GM23248 (cell line): ENCODE data around the gene CFAP61. TPM values are rescaled to one million over a fixed set of nuclear protein-coding genes. Genes with fewer than 3 reads are reported as not detected.

Experiments used
- DNase-seq: peaks from one replicate; pipeline ENCODE4 v3.0.0-alpha.2; 2015
- H2AFZ ChIP-seq: fragments of 200-600 bp; sonication (generic); 2 replicates; pipeline ENCODE4 v1.6.1; 2016; ENCODE audit warnings: antibody characterized with exemption
- H3F3A ChIP-seq: fragments of 200-600 bp; sonication (generic); 2 replicates; pipeline ENCODE4 v1.6.1; 2016; ENCODE audit warnings: mild to moderate bottlenecking, antibody characterized with exemption, mixed run types; ENCODE audit not compliant: insufficient read depth
- H3K27ac ChIP-seq: fragments of 200-600 bp; sonication (generic); 2 replicates; pipeline ENCODE4 v1.5.1; 2016; ENCODE audit warnings: mild to moderate bottlenecking
- H3K27me3 ChIP-seq: fragments of 200-600 bp; sonication (generic); replicated peaks from 2 replicates; pipeline ENCODE4 v1.6.1; 2016; ENCODE audit warnings: mild to moderate bottlenecking; ENCODE audit not compliant: insufficient read depth
- H3K36me3 ChIP-seq: fragments of 200-600 bp; sonication (generic); 2 replicates; pipeline ENCODE4 v1.6.1; 2016; ENCODE audit warnings: low read depth, mild to moderate bottlenecking
- H3K4me1 ChIP-seq: fragments of 200-600 bp; sonication (generic); 2 replicates; pipeline ENCODE4 v1.6.1; 2016; ENCODE audit warnings: mild to moderate bottlenecking; ENCODE audit not compliant: insufficient read depth
- H3K4me2 ChIP-seq: fragments of 200-600 bp; sonication (generic); one replicate; pipeline ENCODE4 v1.6.1; 2016; ENCODE audit warnings: mild to moderate bottlenecking; ENCODE audit not compliant: unreplicated experiment
- H3K4me3 ChIP-seq: fragments of 200-600 bp; sonication (generic); 2 replicates; pipeline ENCODE4 v1.5.1; 2016; ENCODE audit warnings: mild to moderate bottlenecking
- H3K79me2 ChIP-seq: fragments of 200-600 bp; sonication (generic); 2 replicates; pipeline ENCODE4 v1.6.1; 2016; ENCODE audit warnings: mild to moderate bottlenecking; ENCODE audit not compliant: insufficient read depth
- H3K9ac ChIP-seq: fragments of 200-600 bp; sonication (generic); 2 replicates; pipeline ENCODE4 v1.6.1; 2016; ENCODE audit warnings: mild to moderate bottlenecking
- H3K9me2 ChIP-seq: fragments of 200-600 bp; sonication (generic); 2 replicates; pipeline ENCODE4 v1.6.1; 2016; ENCODE audit warnings: mixed run types, mild to moderate bottlenecking, moderate library complexity; ENCODE audit not compliant: insufficient read depth
- H3K9me3 ChIP-seq: fragments of 200-600 bp; sonication (generic); one replicate; pipeline ENCODE4 v1.6.1; 2017; ENCODE audit warnings: low read depth
- H4K20me1 ChIP-seq: fragments of 200-600 bp; sonication (generic); 2 replicates; pipeline ENCODE4 v1.6.0; 2016; ENCODE audit not compliant: insufficient read depth
- EZH2 ChIP-seq: fragments of 200-600 bp; sonication (generic); IDR thresholded peaks from 2 replicates; pipeline ENCODE4 v1.6.1; 2018; ENCODE audit warnings: antibody characterized with exemption, mild to moderate bottlenecking; ENCODE audit not compliant: insufficient read depth, poor library complexity, severe bottlenecking
- EZH2phosphoT487 ChIP-seq: fragments of 200-600 bp; sonication (generic); IDR thresholded peaks from 2 replicates; pipeline ENCODE4 v1.6.1; 2018; ENCODE audit warnings: antibody characterized with exemption, moderate library complexity, mild to moderate bottlenecking, low read depth; ENCODE audit not compliant: insufficient read depth
- WGBS, 2 experiments: methylation state at CpG; one replicate each; pipeline ENCODE4 v1.1.6; 2015 to 2017; ENCODE audit warnings: low lambda C conversion rate in 2 of 2, low coverage in 1 of 2; ENCODE audit errors: missing lambda C conversion rate in 2 of 2; 5-methylcytosine and 5-hydroxymethylcytosine counted together
- in situ Hi-C: fragments of 300-500 bp; cut with MboI; formaldehyde crosslinking; loops from 2 replicates; pipeline ENCODE4 v1.15.0; 2020
- polyA plus RNA-seq: library from polyadenylated mRNA; unstranded; fragments of >200 nt; fragmentation: Nextera tagmentation; extraction: Ambion mirVana; gene quantifications from 2 replicates; pipeline ENCODE4 v1.2.1, GENCODE V29; 2016
- total RNA-seq: library from RNA; depleted of rRNA; stranded (reverse); fragments of >200 nt; shearing (Covaris generic); gene quantifications from 2 replicates; pipeline ENCODE4 v1.2.3, GENCODE V29; 2014

CFAP61 gene
- total and polyA plus RNA-seq, 2 experiments from 2014 or later: not detected

DNA sequence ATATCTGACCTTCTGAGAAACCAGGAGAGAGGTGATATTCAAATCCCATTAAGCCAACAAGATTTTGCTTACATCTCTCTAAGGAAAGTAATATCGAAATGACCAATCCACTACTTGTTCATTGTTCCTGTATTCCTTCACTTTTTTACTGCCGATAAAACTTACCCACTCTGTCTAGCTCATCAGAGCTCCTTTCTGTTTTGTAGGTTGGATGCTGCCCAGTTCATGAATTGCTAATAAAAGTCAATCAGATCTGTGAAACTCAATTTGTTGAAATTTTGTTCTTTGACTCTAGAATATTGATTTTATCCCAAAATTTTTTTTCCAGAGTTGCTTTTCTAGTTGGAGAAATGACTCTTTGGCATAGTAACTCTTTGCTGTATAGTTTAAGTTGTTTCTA, 166.7 kb downstream of the CFAP61 start:
- Histone ChIP-seq H3K79me2 (no peaks in the 10 kb centered on the region), H3K4me1 (no peaks in the 10 kb centered on the region), H3F3A (no peaks in the 10 kb centered on the region), H3K9me2 (no peaks in the 10 kb centered on the region), H3K36me3 (no peaks in the 10 kb centered on the region), H3K4me3 (no peak overlapping the region), H3K27ac (no peak overlapping the region), H3K4me2 (no peak overlapping the region), H4K20me1 (no peaks in the 10 kb centered on the region), H3K27me3 (peaks cover 13% of the 10 kb centered on the region; the same call in 1 of the 2 replicates), H3K9me3 (no peaks in the 10 kb centered on the region), H3K9ac (no peak overlapping the region), H2AFZ (no peak overlapping the region)
- no peak for DNase-seq
- WGBS, 2 experiments: 45 to 52% methylated on average over 2 of the region's 2 CpGs
- in situ Hi-C loops: no loop called here
- TF ChIP-seq EZH2 (no peak), EZH2phosphoT487 (no peak)

DNA sequence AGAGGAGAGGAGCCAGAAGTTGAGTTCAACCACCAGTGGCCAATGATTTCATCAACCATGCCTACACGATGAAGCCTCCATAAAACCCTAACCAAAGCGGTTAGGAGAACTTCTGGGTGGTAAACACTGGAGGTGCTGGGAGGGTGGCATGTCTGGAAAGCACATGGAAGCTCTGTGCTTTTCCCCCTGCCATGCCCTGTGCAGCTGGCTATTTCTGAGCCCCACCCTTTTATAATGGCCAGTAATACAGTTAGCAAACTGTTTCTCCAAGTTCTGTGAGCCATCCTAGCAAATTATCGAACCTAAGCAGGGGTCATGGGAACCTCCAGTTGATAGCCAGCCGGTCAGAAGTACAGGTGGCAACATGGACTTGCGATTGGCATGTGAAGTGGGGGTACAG, 167.8 kb downstream of the CFAP61 start:
- Histone ChIP-seq H3K4me1 (no peaks in the 10 kb centered on the region), H4K20me1 (no peaks in the 10 kb centered on the region), H3K9ac (no peak overlapping the region), H3F3A (no peaks in the 10 kb centered on the region), H3K36me3 (no peaks in the 10 kb centered on the region), H3K27ac (no peak overlapping the region), H2AFZ (no peak overlapping the region), H3K4me3 (no peak overlapping the region), H3K9me2 (no peaks in the 10 kb centered on the region), H3K9me3 (no peaks in the 10 kb centered on the region), H3K27me3 (peaks cover 16% of the 10 kb centered on the region; the same call in 1 of the 2 replicates), H3K79me2 (no peaks in the 10 kb centered on the region), H3K4me2 (no peak overlapping the region)
- WGBS, 2 experiments: 22 to 26% methylated on average over 5 of the region's 5 CpGs
- in situ Hi-C loops: no loop called here
- no peak for DNase-seq
- TF ChIP-seq EZH2phosphoT487: no peak

DNA sequence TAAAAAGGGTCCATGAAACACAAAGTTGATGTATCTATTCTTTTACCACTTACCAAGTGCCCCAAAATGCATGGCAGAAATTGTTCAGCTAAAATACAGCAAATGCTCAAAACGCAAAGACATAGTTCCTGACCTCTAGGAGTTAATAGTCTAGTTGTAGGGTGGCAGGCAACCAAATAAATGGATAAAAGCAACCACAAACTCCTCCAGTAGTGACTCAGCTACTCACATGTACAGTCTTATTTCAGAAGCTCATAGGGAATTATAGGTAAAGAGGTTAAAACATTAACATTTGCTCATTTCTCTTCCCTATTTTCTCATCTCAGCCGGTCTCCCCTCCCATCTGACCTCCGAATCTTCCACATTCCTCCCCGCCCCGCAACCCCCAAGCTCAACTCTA, 171.6 kb downstream of the CFAP61 start:
- Histone ChIP-seq H3K4me2 (no peak overlapping the region), H3K27me3 (peaks cover 16% of the 10 kb centered on the region; the same call in 1 of the 2 replicates), H3F3A (no peaks in the 10 kb centered on the region), H3K79me2 (no peaks in the 10 kb centered on the region), H2AFZ (no peak overlapping the region), H3K27ac (no peak overlapping the region), H4K20me1 (no peaks in the 10 kb centered on the region), H3K36me3 (no peaks in the 10 kb centered on the region), H3K9me2 (no peaks in the 10 kb centered on the region), H3K4me1 (no peaks in the 10 kb centered on the region), H3K4me3 (no peak overlapping the region), H3K9me3 (no peaks in the 10 kb centered on the region), H3K9ac (no peak overlapping the region)
- TF ChIP-seq EZH2 (no peak), EZH2phosphoT487 (no peak)
- in situ Hi-C loops: no loop called here
- DNase-seq: peak; percentile 16
- 28 to 30% methylated on average over 5 of the region's 5 CpGs for WGBS, 2 experiments

DNA sequence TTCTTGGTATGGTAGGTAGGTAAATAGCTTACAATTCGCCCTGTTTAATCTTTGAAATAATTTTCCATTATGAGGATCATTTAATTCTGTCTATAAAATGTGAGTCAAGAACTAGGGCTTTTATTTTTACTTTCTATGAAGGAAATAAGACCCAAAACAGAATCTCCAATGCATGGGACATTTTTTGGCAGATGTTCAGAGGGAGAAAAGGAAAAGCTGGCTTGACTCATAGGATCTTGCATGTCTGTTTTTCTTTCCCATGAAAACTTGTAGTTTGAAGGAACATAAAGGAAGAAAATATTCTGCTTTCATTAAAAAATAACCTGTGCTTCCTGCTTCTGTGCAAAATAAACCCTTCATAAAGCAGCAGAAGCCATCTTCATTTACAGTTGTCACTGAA, 172.5 kb downstream of the CFAP61 start:
- Histone ChIP-seq H3K36me3 (no peaks in the 10 kb centered on the region), H3K9me3 (no peaks in the 10 kb centered on the region), H4K20me1 (no peaks in the 10 kb centered on the region), H3K4me1 (no peaks in the 10 kb centered on the region), H3K27me3 (peaks cover 16% of the 10 kb centered on the region; the same call in 1 of the 2 replicates), H3K4me3 (no peak overlapping the region), H3K9ac (no peak overlapping the region), H2AFZ (no peak overlapping the region), H3K27ac (no peak overlapping the region), H3K9me2 (no peaks in the 10 kb centered on the region), H3K79me2 (no peaks in the 10 kb centered on the region), H3K4me2 (no peak overlapping the region), H3F3A (no peaks in the 10 kb centered on the region)
- 16 to 27% methylated on average over 1 of the region's 1 CpG for WGBS, 2 experiments
- DNase-seq: no peak
- in situ Hi-C loops: loop anchor here (25.0 kb wide), 1 partner anchor 538 kb away; no protein-coding TSS in a partner anchor
- TF ChIP-seq EZH2 (no peak), EZH2phosphoT487 (no peak)
